ENCODE measurements around the gene LRP1B. TPM values are rescaled to one million over a fixed set of nuclear protein-coding genes. Genes with fewer than 3 reads are reported as not detected.

The LRP1B gene
- polyA plus RNA-seq, 1 of the 3 experiments (the other 2 are of a cell fraction) = 0.28 TPM

- CTCF ChIA-PET = interaction anchor here (0.6 kb wide), 1 partner anchor 122 kb away, joined by 3 read pairs; no protein-coding TSS in a partner anchor
- no peaks in the 10 kb centered on the region for H3K9me2 ChIP-seq
- peaks cover 4% of the 10 kb centered on the region for H3F3A ChIP-seq (replicated peaks; ENCODE audit: insufficient read depth)
- no peaks in the 10 kb centered on the region for H4K20me1 ChIP-seq (ENCODE audit: insufficient read depth)
- no peak for DNase-seq
- no peak overlapping the region for H2AFZ ChIP-seq (ENCODE audit: low read depth)
- no peak overlapping the region for H3K9ac ChIP-seq
- peaks cover 4% of the 10 kb centered on the region; the same call in 1 of the 2 replicates for H3K9me3 ChIP-seq
- H3K79me2 ChIP-seq (ENCODE audit: insufficient read depth) = no peaks in the 10 kb centered on the region
- no peak overlapping the region for H3K27ac ChIP-seq (ENCODE audit: low read depth in 2 of 2, low read length in 1 of 2)
- no peaks in the 10 kb centered on the region; a peak in 1 of 4 replicates for H3K4me1 ChIP-seq (ENCODE audit: control insufficient read depth in 1 of 2, insufficient read depth in 2 of 2, low read depth in 1 of 2, low read length in 1 of 2)
- no peak overlapping the region for H3K4me2 ChIP-seq
- POLR2A ChIA-PET = no interaction called here
- no peak overlapping the region for H3K4me3 ChIP-seq (ENCODE audit: low read depth in 2 of 2, low read length in 1 of 2)
- H3K27me3 ChIP-seq (ENCODE audit: insufficient read depth) = no peaks in the 10 kb centered on the region
- 57% methylated on average over 1 of the region's 1 CpG for WGBS (ENCODE audit: low lambda C conversion rate)
- H3K36me3 ChIP-seq (replicated peaks in 1 of 2; ENCODE audit: control insufficient read depth in 1 of 2, insufficient read depth in 2 of 2, low read length in 1 of 2) = no peaks in the 10 kb centered on the region
- TF ChIP-seq NRF1 (IDR thresholded peaks at IDR 0.05; ENCODE audit: low read depth, low read length) (no peak), EZH2phosphoT487 (IDR thresholded peaks at IDR 0.05; ENCODE audit: borderline replicate concordance, low read depth) (no peak), PBX3 (IDR thresholded peaks at IDR 0.05) (no peak), POLR2AphosphoS5 (IDR thresholded peaks at IDR 0.05; ENCODE audit: low read depth, low read length) (no peak), NFIC (IDR thresholded peaks at IDR 0.05; ENCODE audit: borderline replicate concordance) (no peak), FOSL2 (IDR thresholded peaks at IDR 0.05; ENCODE audit: borderline replicate concordance, low read depth) (no peak), TCF12 (IDR thresholded peaks at IDR 0.05) (no peak), RFX5 (IDR thresholded peaks at IDR 0.05; ENCODE audit: low read length) (no peak), RAD21 (IDR thresholded peaks at IDR 0.05; ENCODE audit: low read length) (no peak), GATA2 (CRISPR knock-in tag; IDR thresholded peaks at IDR 0.05) (no peak), CHD2 (IDR thresholded peaks at IDR 0.05; ENCODE audit: low read length, partially characterized antibody) (no peak), REST (IDR thresholded peaks at IDR 0.05; ENCODE audit: low read depth, low read length) (no peak), USF2 (IDR thresholded peaks at IDR 0.05; ENCODE audit: borderline replicate concordance, low read depth, low read length) (no peak)
Measured at GRCh38 chr2:141381946-141382345, 748.9 kb downstream of the LRP1B start.
